BJ (cell line): ENCODE measurements around the gene NSMCE1. TPM values are rescaled to one million over a fixed set of nuclear protein-coding genes. Genes with fewer than 3 reads are reported as not detected.
A peak's percentile ranks its signal among the peaks of the same experiment; 100 is the strongest.
"Not testable (repeated sequence)": the region's sequence is repeated elsewhere in the genome, so short reads cannot be mapped to it uniquely, and the experiment has no call there.

Source experiments
- CTCF ChIA-PET: fragments of 350-600 bp; formaldehyde crosslinking; extraction: SDS; loops from one replicate; lab custom pipeline; 2021; ENCODE audit warnings: antibody characterized with exemption, inconsistent platforms; lab: Yijun Ruan, JAX
- POLR2A ChIA-PET: fragments of 300-600 bp; sonication (Branson Sonifier 250); formaldehyde crosslinking; extraction: SDS; loops from one replicate; lab custom pipeline; 2021; ENCODE audit warnings: antibody characterized with exemption; lab: Charles Lee
- DNase-seq: peaks from one replicate; pipeline ENCODE4 v3.0.0-alpha.2; 2011; ENCODE audit warnings: low read depth
- H3K27me3 ChIP-seq: 2 replicates; pipeline ENCODE4 v1.6.0; 2011; ENCODE audit warnings: low read length; ENCODE audit not compliant: control insufficient read depth, insufficient read depth
- H3K36me3 ChIP-seq: 2 replicates; pipeline ENCODE4 v1.5.1; 2011; ENCODE audit warnings: low read length; ENCODE audit not compliant: control insufficient read depth, insufficient read depth
- H3K4me3 ChIP-seq: 2 replicates; pipeline ENCODE4 v1.5.1; 2011; ENCODE audit warnings: low read depth, mild to moderate bottlenecking, control low read depth, low read length
- polyA plus RNA-seq: library from polyadenylated mRNA; depleted of rRNA; stranded (reverse); fragments of >200 nt; gene quantifications from 2 replicates; pipeline ENCODE4 v1.2.3, GENCODE V29; 2011
- TF ChIP-seq, protein P1 (sequence below): IDR thresholded peaks from 2 replicates; pipeline ENCODE4 v1.5.1; 2011; ENCODE audit warnings: low read depth, mild to moderate bottlenecking, control low read depth, inconsistent platforms, low read length, moderate library complexity; ENCODE audit not compliant: insufficient read depth

Gene NSMCE1
- polyA plus RNA-seq, 1 experiment, result 34.3 TPM

DNA sequence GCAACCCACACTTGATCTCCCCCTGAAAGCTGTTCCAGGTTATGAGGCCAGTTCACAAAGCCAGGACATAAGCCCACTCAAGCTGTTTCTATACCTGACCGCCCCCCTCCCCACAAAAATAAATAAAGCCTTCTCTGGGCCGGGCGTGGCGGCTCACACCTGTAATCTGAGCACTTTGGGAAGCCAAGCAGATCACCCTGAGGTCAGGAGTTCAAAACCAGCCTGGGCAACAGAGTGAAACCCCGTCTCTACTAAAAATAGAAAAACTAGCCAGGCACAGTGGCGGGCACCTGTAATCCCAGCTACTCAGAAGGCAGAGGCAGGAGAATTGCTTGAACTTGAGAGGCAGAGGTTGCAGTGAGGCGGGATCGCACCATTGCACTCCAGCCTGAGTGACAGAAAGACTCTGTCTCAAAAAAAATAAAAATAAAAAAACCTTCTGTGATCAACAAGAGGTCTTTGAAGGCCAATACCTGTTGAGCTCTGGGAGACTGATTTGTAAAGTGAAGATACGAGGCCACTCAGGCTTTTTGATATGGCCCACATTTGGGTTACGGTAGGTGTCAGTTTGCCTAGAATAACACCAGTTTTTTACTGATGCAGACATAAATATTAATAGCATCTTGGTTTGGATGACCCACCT lies 63.0 kb downstream of the NSMCE1 start:
- TF ChIP-seq, protein P1, sequence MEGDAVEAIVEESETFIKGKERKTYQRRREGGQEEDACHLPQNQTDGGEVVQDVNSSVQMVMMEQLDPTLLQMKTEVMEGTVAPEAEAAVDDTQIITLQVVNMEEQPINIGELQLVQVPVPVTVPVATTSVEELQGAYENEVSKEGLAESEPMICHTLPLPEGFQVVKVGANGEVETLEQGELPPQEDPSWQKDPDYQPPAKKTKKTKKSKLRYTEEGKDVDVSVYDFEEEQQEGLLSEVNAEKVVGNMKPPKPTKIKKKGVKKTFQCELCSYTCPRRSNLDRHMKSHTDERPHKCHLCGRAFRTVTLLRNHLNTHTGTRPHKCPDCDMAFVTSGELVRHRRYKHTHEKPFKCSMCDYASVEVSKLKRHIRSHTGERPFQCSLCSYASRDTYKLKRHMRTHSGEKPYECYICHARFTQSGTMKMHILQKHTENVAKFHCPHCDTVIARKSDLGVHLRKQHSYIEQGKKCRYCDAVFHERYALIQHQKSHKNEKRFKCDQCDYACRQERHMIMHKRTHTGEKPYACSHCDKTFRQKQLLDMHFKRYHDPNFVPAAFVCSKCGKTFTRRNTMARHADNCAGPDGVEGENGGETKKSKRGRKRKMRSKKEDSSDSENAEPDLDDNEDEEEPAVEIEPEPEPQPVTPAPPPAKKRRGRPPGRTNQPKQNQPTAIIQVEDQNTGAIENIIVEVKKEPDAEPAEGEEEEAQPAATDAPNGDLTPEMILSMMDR, result no peak
- no peak for DNase-seq
- Histone ChIP-seq H3K27me3 (no peaks in the 10 kb centered on the region), H3K4me3 (no peak overlapping the region), H3K36me3 (no peaks in the 10 kb centered on the region; the same call in 1 of the 2 replicates)
- POLR2A ChIA-PET, result no interaction called here
- CTCF ChIA-PET, result interaction anchor here (0.7 to 3.0 kb wide), 5 partner anchors 13 to 162 kb away, joined by 3 to 13 read pairs (median 7); no protein-coding TSS in a partner anchor

DNA sequence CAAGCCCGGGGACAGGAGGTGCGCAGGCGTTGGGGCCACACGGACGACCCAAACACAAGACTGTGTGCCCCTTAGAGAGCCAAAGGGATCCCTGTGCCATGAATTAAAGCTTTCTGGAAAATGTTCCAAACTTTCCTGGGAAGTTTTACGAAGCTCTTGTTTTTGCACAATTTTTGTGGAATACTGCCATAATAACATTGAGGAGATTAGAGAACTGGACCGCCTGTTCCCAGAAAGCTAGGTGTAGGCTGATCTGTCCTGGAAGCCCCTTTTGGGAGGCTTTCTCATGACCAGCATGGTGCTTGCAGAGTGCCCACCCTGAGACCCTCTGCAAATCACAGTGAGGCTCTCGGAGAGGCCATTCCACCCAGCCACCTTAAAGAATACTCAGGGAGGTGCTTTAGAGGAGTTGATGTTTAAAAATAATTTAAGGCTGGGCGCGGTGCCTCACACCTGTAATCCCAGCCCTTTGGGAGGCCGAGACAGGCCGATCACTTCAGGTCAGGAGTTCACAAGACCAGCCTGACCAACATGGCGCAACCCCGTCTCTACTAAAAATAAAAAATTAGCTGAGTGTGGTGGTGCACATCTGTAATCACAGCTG lies 64.2 kb downstream of the NSMCE1 start:
- no peaks in the 10 kb centered on the region for H3K27me3 ChIP-seq
- H3K4me3 ChIP-seq, result peak overlapping the region; percentile 66
- H3K36me3 ChIP-seq, result no peaks in the 10 kb centered on the region
- ChIA-PET CTCF (interaction anchor here (1.0 to 3.0 kb wide), 6 partner anchors 18 to 164 kb away, joined by 4 to 13 read pairs (median 6); no protein-coding TSS in a partner anchor), POLR2A (interaction anchor here (0.6 to 1.3 kb wide), 3 partner anchors 18 to 990 kb away, joined by 3 to 6 read pairs (median 3); no protein-coding TSS in a partner anchor)
- TF ChIP-seq, protein P1, result no peak
- DNase-seq, result no peak

DNA sequence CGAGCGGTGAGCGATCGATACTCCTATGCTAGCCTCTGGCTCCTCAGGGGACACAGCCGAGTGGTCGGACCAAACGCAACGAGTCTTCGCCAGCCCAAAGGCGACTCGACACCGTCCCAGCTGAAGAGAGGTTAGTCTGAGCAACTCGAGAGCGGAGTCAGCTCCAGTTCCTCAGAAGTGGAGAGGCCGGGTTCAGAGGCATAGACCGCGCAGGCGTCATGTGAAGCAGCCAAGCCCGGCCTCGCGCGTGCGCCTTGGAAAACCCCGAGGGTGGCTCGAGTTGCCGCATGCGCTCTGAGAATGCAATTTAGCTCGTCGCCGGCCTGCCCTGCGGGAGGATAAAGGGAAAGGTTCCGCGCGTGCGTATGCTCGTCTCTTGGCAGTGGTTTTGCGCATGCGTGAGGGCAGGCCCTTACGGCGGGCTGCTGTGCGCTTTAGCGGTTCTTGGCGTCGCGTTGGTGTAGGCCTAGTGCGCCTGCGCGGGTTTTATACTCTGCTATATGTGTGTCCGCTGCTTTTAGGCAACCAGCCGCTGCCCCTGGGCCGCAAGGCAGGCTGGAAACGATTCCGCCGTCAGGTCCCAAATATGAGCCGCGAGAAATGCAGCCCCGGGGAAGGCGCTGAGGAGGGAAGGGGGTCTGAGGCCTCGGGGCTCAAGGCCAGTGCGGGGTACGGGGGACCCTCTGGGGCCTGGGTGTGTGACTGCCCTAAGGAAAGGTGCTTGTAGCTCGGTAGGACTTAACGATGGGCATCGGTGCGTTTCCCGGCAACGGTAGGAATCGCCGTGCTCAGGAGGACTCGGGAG lies 64.9 kb downstream of the NSMCE1 start, which contains the start of gene KDM8:
KDM8 (plus strand) TSS at position 20 of the 805 bp plus-strand sequence. CDS start 6,598 bp downstream, outside the sequence.
- DNase-seq, result peak; percentile 99
- Histone ChIP-seq H3K27me3 (no peaks in the 10 kb centered on the region; the same call in 1 of the 2 replicates), H3K4me3 (peak within 1 kb of the TSS; percentile 83), H3K36me3 (no peaks in the 10 kb centered on the region)
- CTCF ChIA-PET, result interaction anchor here (1.0 to 3.0 kb wide), 6 partner anchors 19 to 164 kb away, joined by 4 to 13 read pairs (median 6); no protein-coding TSS in a partner anchor
- POLR2A ChIA-PET, result interaction anchor here (0.6 to 1.3 kb wide), 3 partner anchors 19 to 990 kb away, joined by 3 to 6 read pairs (median 3); no protein-coding TSS in a partner anchor
- TF ChIP-seq, protein P1, result no peak

DNA sequence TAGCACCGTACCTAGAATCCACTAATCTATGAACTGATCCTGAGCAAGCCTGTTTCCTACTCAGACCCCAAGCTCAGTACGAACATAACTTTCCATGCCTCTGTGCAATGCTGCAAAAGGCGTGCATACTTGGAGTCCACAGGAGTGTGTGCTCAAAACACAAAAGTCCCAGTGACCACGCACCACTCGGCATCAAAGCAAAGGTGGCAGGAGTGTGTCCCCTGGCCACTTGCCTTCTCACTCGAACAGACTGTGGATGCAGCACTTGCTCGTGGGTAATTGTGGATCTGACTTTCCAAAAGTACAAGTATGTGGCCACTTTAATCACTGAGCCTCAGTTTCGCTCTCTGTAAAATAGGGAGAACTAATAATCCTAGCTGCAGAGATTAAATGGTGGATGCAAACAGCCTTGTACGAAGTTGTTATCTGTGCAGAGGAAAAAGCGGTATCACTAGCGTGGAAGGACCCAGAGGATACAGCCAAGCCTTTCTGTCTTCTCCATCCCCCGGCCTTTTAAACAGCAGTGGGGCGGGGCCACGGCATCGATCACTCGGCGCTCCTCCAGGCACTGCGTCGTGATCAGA lies 65.6 kb downstream of the NSMCE1 start:
- no peaks in the 10 kb centered on the region for H3K36me3 ChIP-seq
- TF ChIP-seq, protein P1, result no peak
- DNase-seq, result no peak
- peak overlapping the region; percentile 83 for H3K4me3 ChIP-seq
- ChIA-PET CTCF (interaction anchor here (1.0 to 3.0 kb wide), 3 partner anchors 22 to 34 kb away, joined by 4 to 13 read pairs (median 6); no protein-coding TSS in a partner anchor), POLR2A (interaction anchor here (1.3 kb wide), 1 partner anchor 19 kb away, joined by 6 read pairs; no protein-coding TSS in a partner anchor)
- no peaks in the 10 kb centered on the region; the same call in 1 of the 2 replicates for H3K27me3 ChIP-seq

DNA sequence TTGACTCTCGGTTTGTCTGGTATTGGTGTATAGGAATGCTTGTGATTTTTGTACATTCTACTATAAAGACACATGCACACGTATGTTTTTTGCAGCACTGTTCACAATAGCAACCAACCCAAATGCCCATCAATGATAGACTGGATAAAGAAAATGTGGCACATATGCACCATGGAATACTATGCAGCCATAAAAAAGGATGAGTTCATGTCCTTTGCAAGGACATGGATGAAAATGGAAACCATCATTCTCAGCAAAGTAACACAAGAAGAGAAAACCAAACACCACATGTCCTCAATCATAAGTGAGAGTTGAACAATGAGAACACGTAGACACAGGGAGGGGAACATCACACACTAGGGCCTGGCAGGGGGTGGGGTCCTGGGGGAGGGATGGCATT lies 67.7 kb downstream of the NSMCE1 start:
- H3K27me3 ChIP-seq, H3K4me3 ChIP-seq, H3K36me3 ChIP-seq, DNase-seq, CTCF ChIA-PET, POLR2A ChIA-PET: not testable (repeated sequence)
